ENCODE measurements around the gene ELF3. TPM values are rescaled to one million over a fixed set of nuclear protein-coding genes. Genes with fewer than 3 reads are reported as not detected.
A peak's percentile ranks its signal among the peaks of the same experiment; 100 is the strongest.
"Not testable (repeated sequence)": the region's sequence is repeated elsewhere in the genome, so short reads cannot be mapped to it uniquely, and the experiment has no call there.

The ELF3 gene
- total RNA-seq, 1 donor from 2014 or later, result 2.7 TPM

- H3K4me3 Mint-ChIP-seq; H4K20me1 ChIP-seq (ENCODE audit: low read depth); H3K27ac Mint-ChIP-seq; H3K27me3 Mint-ChIP-seq (ENCODE audit: insufficient read depth, low read depth); H3K9me3 ChIP-seq (ENCODE audit: low read depth); H3K9ac ChIP-seq; H3K4me2 ChIP-seq; H3K36me3 ChIP-seq; H3K4me3 ChIP-seq; H3K27me3 ChIP-seq; H3K9me3 Mint-ChIP-seq; H3K36me3 Mint-ChIP-seq; H3K4me1 ChIP-seq; H2AFZ ChIP-seq (replicated peaks); DNase-seq (ENCODE audit: low spot score); H3K79me2 ChIP-seq (ENCODE audit: low read depth): not testable (repeated sequence)
- Histone ChIP-seq H3F3A (ENCODE audit: low read depth) (peaks cover 17% of the 10 kb centered on the region), H3K27ac (peak overlapping the region; percentile 26)
- peaks cover 11% of the 10 kb centered on the region for H3K4me1 Mint-ChIP-seq
These were observed 52.2 kb downstream of the ELF3 start for GRCh38 chr1:202062636-202063035.

- no peak overlapping the region for H3K4me2 ChIP-seq
- no peaks in the 10 kb centered on the region for H3K9me3 ChIP-seq (ENCODE audit: low read depth)
- Mint-ChIP-seq H3K9me3 (no peaks in the 10 kb centered on the region), H3K36me3 (no peaks in the 10 kb centered on the region), H3K27ac (peak overlapping the region; percentile 5), H3K4me1 (peaks cover 12% of the 10 kb centered on the region), H3K27me3 (ENCODE audit: insufficient read depth, low read depth) (peaks cover 4% of the 10 kb centered on the region), H3K4me3 (no peak overlapping the region)
- no peaks in the 10 kb centered on the region for H3K27me3 ChIP-seq
- H2AFZ ChIP-seq (replicated peaks), result no peak overlapping the region
- peak overlapping the region; percentile 26 for H3K27ac ChIP-seq
- peaks cover 9% of the 10 kb centered on the region for H3K4me1 ChIP-seq
- H3F3A ChIP-seq (ENCODE audit: low read depth), result peaks cover 17% of the 10 kb centered on the region
- TF ChIP-seq EZH2phosphoT487 (IDR thresholded peaks at IDR 0.05), result no peak
- TF ChIP-seq EZH2 (IDR thresholded peaks at IDR 0.05), result no peak
- no peak for TF ChIP-seq CTCF (IDR thresholded peaks at IDR 0.05)
- no peaks in the 10 kb centered on the region for H3K36me3 ChIP-seq
- DNase-seq (ENCODE audit: low spot score), result peak; percentile 62
- no peak overlapping the region for H3K4me3 ChIP-seq
- H3K9ac ChIP-seq, result no peak overlapping the region
- H4K20me1 ChIP-seq (ENCODE audit: low read depth), result no peaks in the 10 kb centered on the region
- no peaks in the 10 kb centered on the region for H3K79me2 ChIP-seq (ENCODE audit: low read depth)
These were observed 52.7 kb downstream of the ELF3 start for GRCh38 chr1:202063093-202063492.

GRCh38 chr1:202064889-202065312, 54.5 kb downstream of the ELF3 start:
- H4K20me1 ChIP-seq (ENCODE audit: low read depth); H3K4me3 Mint-ChIP-seq; DNase-seq (ENCODE audit: low spot score); H3K4me2 ChIP-seq; H3K9ac ChIP-seq; H3K36me3 ChIP-seq; H3K79me2 ChIP-seq (ENCODE audit: low read depth); H3K36me3 Mint-ChIP-seq; H3K9me3 Mint-ChIP-seq; H2AFZ ChIP-seq (replicated peaks); H3K27me3 ChIP-seq; H3K9me3 ChIP-seq (ENCODE audit: low read depth); H3K4me3 ChIP-seq; H3K27ac ChIP-seq; H3K27ac Mint-ChIP-seq; H3K27me3 Mint-ChIP-seq (ENCODE audit: insufficient read depth, low read depth); H3K4me1 ChIP-seq: not testable (repeated sequence)
- H3K4me1 Mint-ChIP-seq, result peaks cover 17% of the 10 kb centered on the region
- H3F3A ChIP-seq (ENCODE audit: low read depth), result peaks cover 27% of the 10 kb centered on the region

Small RNA genes within 50 kb of the gene (microRNA-seq; reads per million reads assigned to microRNA genes)
- gene MIR6740, result not detected

Small RNA genes within 50 kb of the gene (small RNA-seq; reads per million reads assigned to genes)
- not detected for gene AL691482.1
- not detected for gene AL691482.2
- gene MIR6740, result not detected
- gene RF00156, result not detected

Other genes with a start within 250 kb of the ELF3 start
- 63.2 and 71.2 TPM in 2 replicates for gene IPO9, start 181.4 kb upstream of the ELF3 start, total RNA-seq (ENCODE audit: low replicate concordance)
- gene SHISA4, start 121.7 kb upstream of the ELF3 start, total RNA-seq (ENCODE audit: low replicate concordance), result 3.0 and 9.9 TPM in 2 replicates
- 0.37 and 1.2 TPM in 2 replicates for gene LMOD1, start 64.0 kb upstream of the ELF3 start, total RNA-seq (ENCODE audit: low replicate concordance)
- 34.5 and 50.5 TPM in 2 replicates for gene TIMM17A, start 55.1 kb upstream of the ELF3 start, total RNA-seq (ENCODE audit: low replicate concordance)
- 48.7 and 70.3 TPM in 2 replicates for gene RNPEP, start 27.9 kb upstream of the ELF3 start, total RNA-seq (ENCODE audit: low replicate concordance)
- gene GPR37L1, start 112.3 kb downstream of the ELF3 start, total RNA-seq (ENCODE audit: low replicate concordance), result 0.06 TPM in 1 of 2 replicates, not detected in the other
- 13.3 and 29.6 TPM in 2 replicates for gene ARL8A, start 134.2 kb downstream of the ELF3 start, total RNA-seq (ENCODE audit: low replicate concordance)
- not detected in 2 replicates for gene PTPN7, start 150.0 kb downstream of the ELF3 start, total RNA-seq (ENCODE audit: low replicate concordance)
- 0.25 TPM in 1 of 2 replicates, not detected in the other for gene LGR6, start 183.2 kb downstream of the ELF3 start, total RNA-seq (ENCODE audit: low replicate concordance)

Data from neural progenitor cell (in vitro differentiated cells).